NB4 (cell line): ENCODE data around the gene RBM19.

Source experiments
- CTCF ChIP-seq: IDR thresholded peaks from one replicate; pipeline ENCODE4 v1.5.1; 2012; ENCODE audit warnings: low read depth, low read length
- MAX ChIP-seq: IDR thresholded peaks from 2 replicates; pipeline ENCODE4 v1.6.1; 2011; ENCODE audit warnings: low read depth, low read length
- POLR2A ChIP-seq: IDR thresholded peaks from 2 replicates; pipeline ENCODE4 v1.6.1; 2011; ENCODE audit warnings: mild to moderate bottlenecking; ENCODE audit not compliant: insufficient read length; ENCODE audit errors: extremely low read depth

GRCh38 chr12:113880988-113881962 lies 84.8 kb downstream of the RBM19 start:
- TF ChIP-seq CTCF (no peak), POLR2A (no peak), MAX (no peak)
